Nephron progenitor cell (in vitro differentiated cells): Measurements from ENCODE around the gene CNN3.

Experiments
- DNase-seq: peaks from one replicate; pipeline ENCODE4 v3.0.0; 2021
- H3K27ac Mint-ChIP-seq: 2 replicates; pipeline ENCODE4 v1.8.0; 2021; ENCODE audit warnings: mild to moderate bottlenecking, moderate library complexity, mixed read lengths
- H3K27me3 Mint-ChIP-seq: 2 replicates; pipeline ENCODE4 v1.8.0; 2021; ENCODE audit warnings: mild to moderate bottlenecking, low read depth, mixed read lengths; ENCODE audit not compliant: poor library complexity
- H3K36me3 Mint-ChIP-seq: 2 replicates; pipeline ENCODE4 v1.8.0; 2021; ENCODE audit warnings: low read depth, mixed read lengths
- H3K4me1 Mint-ChIP-seq: 2 replicates; pipeline ENCODE4 v1.8.0; 2021; ENCODE audit warnings: mixed read lengths
- H3K4me3 Mint-ChIP-seq: 2 replicates; pipeline ENCODE4 v1.8.0; 2021; ENCODE audit warnings: mild to moderate bottlenecking, moderate library complexity, mixed read lengths
- H3K9me3 Mint-ChIP-seq: 2 replicates; pipeline ENCODE4 v1.8.0; 2021; ENCODE audit warnings: mild to moderate bottlenecking, moderate library complexity, mixed read lengths
- CTCF ChIP-seq: fragments of 200-600 bp; sonication (generic); IDR thresholded peaks from 2 replicates; pipeline ENCODE4 v1.5.0; 2021; ENCODE audit warnings: antibody characterized with exemption

The CNN3 gene

GRCh38 chr1:94926915-94927404 lies at the start of gene CNN3:
CNN3 (minus strand) TSS chr1:94927110; CDS start chr1:94926894, 216 bp downstream.
- Mint-ChIP-seq H3K9me3 (no peaks in the 10 kb centered on the region), H3K4me1 (peaks cover 75% of the 10 kb centered on the region), H3K4me3 (peak within 1 kb of the TSS; percentile 97), H3K36me3 (peaks cover 35% of the 10 kb centered on the region), H3K27ac (peak within 1 kb of the TSS; percentile 100), H3K27me3 (peaks cover 15% of the 10 kb centered on the region)
- no peak for TF ChIP-seq CTCF
- DNase-seq = peak; percentile 93

- Mint-ChIP-seq H3K4me1 (peaks cover 23% of the 10 kb centered on the region), H3K27ac (no peak overlapping the region), H3K36me3 (peaks cover 8% of the 10 kb centered on the region), H3K4me3 (no peak overlapping the region), H3K27me3 (no peaks in the 10 kb centered on the region), H3K9me3 (peaks cover 16% of the 10 kb centered on the region)
- DNase-seq = no peak
- TF ChIP-seq CTCF = no peak
These were observed 47.9 kb upstream of the CNN3 start for GRCh38 chr1:94974824-94975223.

- H3K9me3 Mint-ChIP-seq = peaks cover 16% of the 10 kb centered on the region
- no peak for DNase-seq
These were observed 47.3 kb upstream of the CNN3 start for GRCh38 chr1:94974241-94974640.

GRCh38 chr1:94973309-94973922 lies 46.5 kb upstream of the CNN3 start:
- Mint-ChIP-seq H3K27ac (peak overlapping the region; percentile 39), H3K4me1 (peaks cover 28% of the 10 kb centered on the region), H3K4me3 (no peak overlapping the region), H3K9me3 (peaks cover 16% of the 10 kb centered on the region), H3K36me3 (peaks cover 8% of the 10 kb centered on the region), H3K27me3 (peaks cover 4% of the 10 kb centered on the region)
- no peak for TF ChIP-seq CTCF
- no peak for DNase-seq

More at GRCh38 chr1:94974241-94974640, 47.3 kb upstream of the CNN3 start:
- TF ChIP-seq CTCF = no peak
- Mint-ChIP-seq H3K4me3 (no peak overlapping the region), H3K27me3 (no peaks in the 10 kb centered on the region), H3K4me1 (peaks cover 21% of the 10 kb centered on the region), H3K36me3 (peaks cover 8% of the 10 kb centered on the region), H3K27ac (no peak overlapping the region)

- Mint-ChIP-seq H3K4me3 (no peak overlapping the region), H3K36me3 (no peaks in the 10 kb centered on the region), H3K27ac (no peak overlapping the region), H3K27me3 (peaks cover 4% of the 10 kb centered on the region), H3K9me3 (peaks cover 8% of the 10 kb centered on the region), H3K4me1 (peaks cover 38% of the 10 kb centered on the region)
- TF ChIP-seq CTCF = no peak
- DNase-seq = no peak
These were observed 44.6 kb upstream of the CNN3 start for GRCh38 chr1:94971491-94971924.

GRCh38 chr1:94970783-94971182 lies 43.9 kb upstream of the CNN3 start:
- peaks cover 5% of the 10 kb centered on the region for H3K9me3 Mint-ChIP-seq
- H3K36me3 Mint-ChIP-seq = no peaks in the 10 kb centered on the region
- peaks cover 4% of the 10 kb centered on the region for H3K27me3 Mint-ChIP-seq
- peaks cover 38% of the 10 kb centered on the region for H3K4me1 Mint-ChIP-seq
- DNase-seq = no peak
- H3K27ac Mint-ChIP-seq = no peak overlapping the region
- no peak overlapping the region for H3K4me3 Mint-ChIP-seq
- TF ChIP-seq CTCF = no peak
